NCI-H2227 treated with DMSO at 0.1 percent for 48 hours (cell line): Measurements from ENCODE around the gene CAPN14.
"Not testable (repeated sequence)": the region's sequence is repeated elsewhere in the genome, so short reads cannot be mapped to it uniquely, and the experiment has no call there.

Source experiments
- DNase-seq: peaks from one replicate; lab custom pipeline; 2025; lab: John Stamatoyannopoulos, UW

Gene CAPN14

DNA sequence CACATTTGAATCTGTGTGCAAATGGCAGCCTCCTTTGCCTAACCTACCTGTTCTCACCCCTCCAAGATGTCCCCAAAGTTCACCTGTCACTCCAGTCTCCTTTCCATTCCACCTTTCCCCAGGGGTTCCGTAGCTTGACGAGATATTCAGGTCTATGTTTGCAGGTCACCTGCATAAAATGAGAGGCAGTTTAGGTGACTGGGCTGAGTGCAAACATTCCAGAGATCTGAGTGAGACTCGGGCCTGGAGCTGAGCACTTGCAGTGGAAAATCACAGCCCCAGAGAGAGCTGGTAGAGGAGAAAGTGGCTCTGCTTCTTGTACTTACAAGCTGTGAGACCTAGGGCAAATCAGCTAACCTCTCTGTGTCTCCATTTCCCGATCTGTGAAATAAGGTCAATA lies 20.1 kb downstream of the CAPN14 start:
- no peak for DNase-seq

GRCh38 chr2:31196622-31197021 lies 20.7 kb downstream of the CAPN14 start:
- DNase-seq: no peak

DNA sequence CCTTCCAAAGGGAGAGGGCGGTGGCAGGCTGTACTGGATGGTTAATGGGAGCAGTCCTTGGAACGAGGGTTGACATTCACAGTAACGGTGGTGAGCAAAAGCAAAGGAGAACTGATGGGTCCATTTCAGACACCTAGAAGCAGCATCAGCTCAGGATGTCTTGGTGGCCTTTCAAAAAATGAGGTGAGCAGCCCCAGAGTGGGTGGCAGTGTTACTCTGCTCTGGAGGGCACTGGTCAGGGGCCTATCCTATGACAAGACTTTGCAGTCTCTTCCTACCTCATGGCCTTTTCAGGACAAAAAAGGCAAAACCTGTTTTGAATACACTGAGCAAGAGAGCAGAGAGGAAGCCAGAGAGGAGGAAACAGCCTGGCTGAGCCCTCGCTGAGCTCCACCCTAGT lies 23.5 kb downstream of the CAPN14 start:
- no peak for DNase-seq

GRCh38 chr2:31192851-31193392 lies 24.4 kb downstream of the CAPN14 start:
- DNase-seq: no peak

GRCh38 chr2:31192396-31192795 lies 24.9 kb downstream of the CAPN14 start:
- DNase-seq: no peak

DNA sequence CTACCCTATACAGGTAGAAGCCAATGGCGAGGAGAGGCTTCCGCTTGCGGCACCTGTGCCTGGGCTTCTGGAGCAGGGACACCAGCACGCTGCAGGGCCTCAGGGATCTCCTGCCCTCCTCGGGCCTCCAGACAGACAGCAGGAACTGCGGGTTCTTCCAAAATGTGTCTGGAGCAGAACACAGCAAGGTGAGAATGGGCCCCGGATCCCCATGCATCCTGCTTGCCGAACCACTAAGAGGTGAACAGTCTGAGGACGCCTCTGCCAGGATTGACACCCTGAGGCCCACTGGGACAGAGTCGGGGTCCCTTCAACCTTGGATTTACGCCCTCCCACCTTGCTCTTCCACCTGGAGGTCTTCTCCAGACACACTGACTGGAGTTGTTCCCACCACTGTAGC lies 25.4 kb downstream of the CAPN14 start:
- DNase-seq: no peak

- DNase-seq: no peak
Observed at GRCh38 chr2:31190188-31190587, 27.1 kb downstream of the CAPN14 start.

DNA sequence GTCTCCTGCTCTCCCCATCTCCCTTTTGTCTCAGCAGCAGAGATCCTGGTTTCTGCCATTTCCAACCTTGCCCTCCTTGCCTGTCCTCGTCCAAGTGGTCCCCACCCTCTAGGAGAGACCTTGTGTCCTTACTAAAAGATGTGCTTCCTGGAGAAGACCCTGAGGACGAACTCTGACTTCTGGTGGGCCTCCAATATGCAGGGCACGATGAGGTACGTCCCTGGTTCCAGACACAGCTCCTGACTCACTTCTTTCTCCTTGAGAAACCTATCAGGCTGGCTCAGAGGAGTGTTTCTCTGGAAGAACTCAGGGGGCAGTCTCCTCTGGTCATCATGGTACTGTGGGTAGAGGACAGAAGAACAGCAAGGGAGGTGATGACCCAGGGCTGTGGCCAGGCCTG lies 28.2 kb downstream of the CAPN14 start:
- DNase-seq: no peak

GRCh38 chr2:31188131-31188530 lies 29.2 kb downstream of the CAPN14 start:
- no peak for DNase-seq

GRCh38 chr2:31187166-31187565 lies 30.1 kb downstream of the CAPN14 start:
- DNase-seq: no peak

DNA sequence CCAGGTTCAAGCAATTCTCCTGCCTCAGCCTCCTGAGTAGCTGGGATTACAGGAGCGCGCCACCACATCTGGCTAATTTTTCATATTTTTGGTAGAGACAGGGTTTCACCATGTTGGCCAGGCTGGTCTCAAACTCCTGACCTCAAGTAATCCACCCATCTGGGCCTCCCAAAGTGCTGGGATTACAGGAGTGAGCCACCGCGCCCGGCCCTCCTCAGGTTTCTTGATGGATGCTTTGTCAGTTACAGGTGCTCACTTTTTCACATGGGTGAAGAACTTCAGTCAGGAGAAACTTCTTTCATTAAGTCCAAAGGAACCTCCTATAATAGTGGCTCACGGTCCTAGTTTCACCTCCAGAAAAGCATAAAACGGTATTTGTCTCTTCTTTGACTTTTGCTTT lies 33.3 kb downstream of the CAPN14 start:
- not testable (repeated sequence) for DNase-seq

- DNase-seq: no peak
Observed at GRCh38 chr2:31176742-31177141, 40.6 kb downstream of the CAPN14 start.

- no peak for DNase-seq
Observed at GRCh38 chr2:31171142-31171541, 46.2 kb downstream of the CAPN14 start.

DNA sequence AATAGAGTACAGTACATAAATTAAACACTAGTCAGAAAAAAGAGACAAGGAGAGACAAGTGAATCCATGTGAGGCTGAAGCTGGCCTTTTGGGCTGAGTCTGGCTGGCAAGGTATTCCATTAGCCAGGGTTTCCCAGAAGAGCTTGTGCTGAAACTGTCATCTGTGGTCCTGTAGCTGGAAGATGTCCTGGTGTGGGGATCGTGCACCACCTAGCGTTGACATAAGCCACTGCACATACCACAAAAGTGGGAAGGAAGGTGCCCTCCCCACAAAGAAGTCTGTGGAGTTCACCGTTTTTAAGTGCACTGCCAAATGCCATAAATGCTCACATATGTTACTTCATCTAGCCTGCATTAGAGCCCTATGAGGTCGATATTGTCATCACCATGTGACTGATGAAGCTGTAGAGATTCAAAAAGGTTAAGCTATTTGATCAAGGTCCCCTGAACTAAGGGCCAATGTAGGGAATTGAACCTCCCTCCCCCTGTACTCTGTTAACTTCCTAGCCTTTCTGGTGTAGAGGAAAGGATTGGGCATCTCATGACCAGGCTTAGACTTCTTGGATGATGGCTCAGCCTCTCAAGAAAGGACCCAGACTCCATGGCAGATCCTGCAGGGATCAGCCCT lies 47.1 kb downstream of the CAPN14 start:
- peak; percentile 32 for DNase-seq

- no peak for DNase-seq
Observed at GRCh38 chr2:31168291-31168690, 49.0 kb downstream of the CAPN14 start.

DNA sequence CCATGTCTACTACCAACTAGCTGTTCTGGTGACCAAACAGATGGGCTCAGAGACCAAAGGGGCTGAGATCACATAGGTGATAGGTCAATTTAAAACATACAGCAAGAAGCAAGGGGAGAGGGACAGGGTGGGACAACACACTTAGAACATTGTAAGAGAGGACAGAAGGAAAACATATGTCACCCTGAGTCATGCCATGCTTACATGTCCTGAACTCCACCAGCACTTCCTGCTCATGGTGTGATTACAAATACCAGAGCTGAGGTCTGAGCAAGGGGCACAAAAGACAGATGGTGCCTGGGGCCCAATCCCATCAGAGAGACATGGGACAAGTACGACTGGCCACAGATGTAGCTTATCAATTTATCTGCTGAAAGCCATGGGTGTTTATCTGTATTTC lies 50.4 kb downstream of the CAPN14 start:
- no peak for DNase-seq

GRCh38 chr2:31163011-31163539 lies 54.2 kb downstream of the CAPN14 start:
- no peak for DNase-seq

GRCh38 chr2:31161637-31162036 lies 55.7 kb downstream of the CAPN14 start:
- DNase-seq: no peak

DNA sequence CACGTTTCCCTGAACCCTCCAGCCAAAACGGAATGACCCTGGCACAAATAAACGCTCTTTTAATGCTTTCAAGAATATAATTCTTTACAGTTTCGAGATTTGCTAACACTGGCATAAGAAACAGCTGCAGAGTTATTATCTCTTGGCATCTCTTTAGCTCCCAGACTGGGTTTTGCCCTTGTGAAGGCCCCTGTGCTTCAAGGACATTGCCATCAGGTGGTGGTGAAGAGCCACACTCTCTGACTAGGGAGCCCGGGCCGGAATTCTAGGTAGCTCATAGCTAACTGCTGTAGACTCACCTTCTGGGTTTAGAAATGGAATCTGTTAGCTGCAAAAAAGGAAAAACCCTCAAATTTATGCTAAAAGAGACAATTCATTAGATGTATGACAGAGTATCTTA lies 65.8 kb downstream of the CAPN14 start:
- no peak for DNase-seq

DNA sequence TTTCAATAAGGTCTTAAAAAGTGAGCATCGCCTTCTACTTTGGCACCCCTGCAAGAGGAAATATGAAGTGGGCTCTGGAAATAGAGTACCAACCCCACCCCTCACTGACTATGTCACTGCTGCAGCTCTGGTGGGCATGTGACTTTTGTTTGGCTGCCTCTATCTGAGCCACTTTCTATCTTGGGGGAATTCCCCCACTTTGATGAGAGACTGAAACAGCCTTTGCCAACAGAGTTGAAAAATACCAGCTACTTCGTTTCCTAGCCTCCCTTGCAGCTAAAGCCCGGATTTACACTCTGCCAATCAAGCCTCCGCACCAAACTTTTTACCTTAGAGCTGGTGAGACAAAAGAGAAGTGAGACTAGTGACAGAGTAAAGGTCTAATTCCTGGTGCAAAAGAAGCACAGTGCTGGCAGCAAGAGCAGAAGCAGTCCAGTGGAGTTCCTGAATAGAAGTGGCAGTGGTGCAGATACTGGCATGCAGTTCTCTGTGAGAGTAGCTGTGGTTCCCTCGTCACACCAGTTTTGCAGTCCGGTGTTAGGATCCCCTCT lies 67.1 kb downstream of the CAPN14 start:
- DNase-seq: no peak

DNA sequence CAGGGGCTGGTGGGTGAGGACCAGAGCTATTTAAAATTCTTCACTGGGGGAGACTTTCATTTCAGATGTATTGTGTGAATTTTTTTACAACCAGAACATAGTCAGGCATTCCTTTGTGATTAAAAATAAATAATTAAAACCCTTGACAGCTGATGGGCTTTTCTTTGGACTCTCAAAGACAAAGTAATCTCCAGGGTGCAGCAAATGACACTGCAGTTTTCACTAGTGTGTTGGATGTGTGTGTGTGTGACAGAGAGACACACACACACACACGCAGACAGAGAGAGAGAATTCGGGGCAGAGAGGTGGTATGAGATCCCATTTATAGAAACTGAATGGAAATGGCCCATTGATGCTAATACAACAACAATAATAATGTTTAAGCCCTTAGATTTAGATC lies 68.8 kb downstream of the CAPN14 start:
- DNase-seq: no peak

DNA sequence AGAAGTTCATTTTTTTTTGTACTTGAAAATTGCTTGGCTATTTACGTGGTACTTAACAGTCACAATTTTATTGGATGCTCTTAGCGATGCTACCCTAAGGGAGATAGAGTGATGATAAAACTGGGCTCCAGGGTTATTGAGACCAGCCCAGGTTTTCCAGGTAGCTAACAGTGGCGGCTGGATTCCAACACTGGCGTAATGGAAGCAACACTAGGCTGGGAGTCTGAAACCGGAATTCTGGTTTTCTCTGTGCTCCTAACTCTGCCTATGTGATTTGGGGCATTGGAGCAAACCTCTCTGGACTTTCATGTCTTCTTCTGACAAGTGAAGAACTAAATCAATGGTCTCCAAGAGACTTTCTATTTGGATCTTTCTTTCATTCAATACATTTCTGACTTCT lies 69.7 kb downstream of the CAPN14 start:
- DNase-seq: no peak

DNA sequence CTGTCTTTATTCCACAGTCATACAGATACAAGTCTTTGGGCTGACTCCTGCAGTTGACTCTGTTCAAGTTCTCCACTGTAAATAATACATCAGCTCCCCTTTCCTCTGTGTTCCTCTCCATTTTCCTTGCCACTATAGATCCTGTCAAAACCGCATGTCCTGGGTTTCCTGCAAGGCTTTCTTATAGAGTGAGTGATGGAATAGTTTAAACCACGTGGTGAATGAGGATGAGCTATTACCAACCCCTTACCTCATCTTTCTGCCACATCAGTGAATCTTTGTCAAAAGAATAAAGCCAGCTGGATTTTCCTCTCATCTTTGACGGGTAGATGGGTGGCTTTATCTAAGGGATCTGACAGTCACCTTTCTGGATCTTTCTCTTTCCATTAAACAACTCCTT lies 75.2 kb downstream of the CAPN14 start:
- no peak for DNase-seq
